ENCODE measurements around the gene ZNF217. TPM values are rescaled to one million over a fixed set of nuclear protein-coding genes. Genes with fewer than 3 reads are reported as not detected.

The ZNF217 gene
- total RNA-seq, 1 donor from 2014 or later, result 64.7 TPM

GRCh38 chr20:53582574-53583351 lies 10.9 kb downstream of the ZNF217 start:
- Mint-ChIP-seq H3K27me3 (ENCODE audit: unreplicated experiment) (peaks cover 5% of the 10 kb centered on the region), H3K4me3 (ENCODE audit: unreplicated experiment) (peak overlapping the region; percentile 13), H3K9me3 (ENCODE audit: unreplicated experiment) (no peaks in the 10 kb centered on the region), H3K4me1 (ENCODE audit: low read depth, unreplicated experiment) (peaks cover 30% of the 10 kb centered on the region), H3K27ac (ENCODE audit: unreplicated experiment) (peak overlapping the region; percentile 60), H3K36me3 (ENCODE audit: unreplicated experiment) (no peaks in the 10 kb centered on the region)
- no peak for DNase-seq
- TF ChIP-seq CTCF (IDR thresholded peaks at IDR 0.05; ENCODE audit: partially characterized antibody, unreplicated experiment), result no peak

- Mint-ChIP-seq H3K9me3 (ENCODE audit: unreplicated experiment) (no peaks in the 10 kb centered on the region), H3K4me3 (ENCODE audit: unreplicated experiment) (no peak overlapping the region), H3K27me3 (ENCODE audit: unreplicated experiment) (peaks cover 5% of the 10 kb centered on the region), H3K27ac (ENCODE audit: unreplicated experiment) (peak overlapping the region; percentile 38), H3K36me3 (ENCODE audit: unreplicated experiment) (no peaks in the 10 kb centered on the region), H3K4me1 (ENCODE audit: low read depth, unreplicated experiment) (peaks cover 30% of the 10 kb centered on the region)
- no peak for DNase-seq
- no peak for TF ChIP-seq CTCF (IDR thresholded peaks at IDR 0.05; ENCODE audit: partially characterized antibody, unreplicated experiment)
Observed at GRCh38 chr20:53582251-53582570, 11.4 kb downstream of the ZNF217 start.

DNA sequence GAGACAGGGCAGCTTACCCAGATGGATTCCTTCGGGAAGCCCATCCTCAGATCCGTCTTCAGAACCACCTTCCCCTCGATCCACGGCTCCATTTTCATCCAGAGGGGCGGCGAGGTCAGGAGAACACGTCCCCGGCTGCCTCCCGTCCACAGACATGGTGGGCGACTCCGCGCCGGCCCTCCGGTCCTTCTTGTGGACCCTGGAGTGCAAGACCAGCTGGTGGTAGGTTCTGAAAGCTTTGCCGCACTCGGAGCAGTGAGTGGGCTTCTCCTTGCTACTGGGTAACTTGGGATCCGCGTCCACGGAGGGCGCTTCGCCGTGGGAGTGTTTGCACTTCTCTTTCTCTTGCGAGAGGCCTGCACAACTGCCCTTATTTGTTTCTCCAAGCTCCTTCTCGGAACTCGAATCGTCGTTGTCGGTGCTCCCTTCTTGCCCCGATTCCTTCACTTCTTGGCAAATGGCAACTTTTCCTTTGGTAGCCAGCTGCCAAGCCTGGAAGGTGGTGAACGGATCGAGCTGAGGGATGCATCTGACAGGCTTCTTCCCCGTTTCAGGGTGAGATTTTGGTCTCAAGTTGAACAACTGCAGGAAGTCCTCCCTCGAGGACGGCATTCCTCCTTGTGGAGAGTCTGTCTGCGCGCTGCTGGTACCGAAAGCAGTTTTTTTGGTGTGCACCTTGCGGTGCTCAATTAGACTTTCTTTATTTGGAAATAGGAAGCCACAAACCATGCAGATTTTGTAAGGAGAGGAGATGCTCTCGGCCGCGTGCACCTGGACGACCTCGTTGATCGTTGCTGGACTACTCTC lies 12.0 kb downstream of the ZNF217 start:
- Mint-ChIP-seq H3K36me3 (ENCODE audit: unreplicated experiment) (no peaks in the 10 kb centered on the region), H3K27me3 (ENCODE audit: unreplicated experiment) (peaks cover 5% of the 10 kb centered on the region), H3K4me1 (ENCODE audit: low read depth, unreplicated experiment) (peaks cover 27% of the 10 kb centered on the region), H3K9me3 (ENCODE audit: unreplicated experiment) (no peaks in the 10 kb centered on the region), H3K4me3 (ENCODE audit: unreplicated experiment) (no peak overlapping the region), H3K27ac (ENCODE audit: unreplicated experiment) (peak overlapping the region; percentile 38)
- no peak for DNase-seq
- no peak for TF ChIP-seq CTCF (IDR thresholded peaks at IDR 0.05; ENCODE audit: partially characterized antibody, unreplicated experiment)

- H3K4me3 Mint-ChIP-seq (ENCODE audit: unreplicated experiment), result peak overlapping the region; percentile 6
- H3K4me1 Mint-ChIP-seq (ENCODE audit: low read depth, unreplicated experiment), result peaks cover 19% of the 10 kb centered on the region
- peak; percentile 33 for TF ChIP-seq CTCF (IDR thresholded peaks at IDR 0.05; ENCODE audit: partially characterized antibody, unreplicated experiment)
- no peaks in the 10 kb centered on the region for H3K9me3 Mint-ChIP-seq (ENCODE audit: unreplicated experiment)
- H3K27ac Mint-ChIP-seq (ENCODE audit: unreplicated experiment), result peak overlapping the region; percentile 67
- no peak for DNase-seq
- peaks cover 5% of the 10 kb centered on the region for H3K27me3 Mint-ChIP-seq (ENCODE audit: unreplicated experiment)
- H3K36me3 Mint-ChIP-seq (ENCODE audit: unreplicated experiment), result no peaks in the 10 kb centered on the region
Observed at GRCh38 chr20:53580376-53581111, 13.1 kb downstream of the ZNF217 start.

Data from glutamatergic neuron (in vitro differentiated cells).